AG09309 (cell line): Measurements from ENCODE around the gene ABLIM2.

Experiments used
- DNase-seq: peaks from one replicate; pipeline ENCODE4 v3.0.0-alpha.2; 2010; ENCODE audit warnings: low read depth
- H3K4me3 ChIP-seq: 2 replicates; pipeline ENCODE4 v1.5.1; 2011; ENCODE audit warnings: mild to moderate bottlenecking, low read depth, low read length, moderate library complexity; ENCODE audit not compliant: control insufficient read depth
- CTCF ChIP-seq: IDR thresholded peaks from 2 replicates; pipeline ENCODE4 v1.5.1; 2011; ENCODE audit warnings: mild to moderate bottlenecking, low read depth, low read length, inconsistent platforms; ENCODE audit not compliant: insufficient read depth, control insufficient read depth; ENCODE audit errors: missing control alignments

The ABLIM2 gene

GRCh38 chr4:8153441-8153840 lies 5.2 kb downstream of the ABLIM2 start:
- DNase-seq, result no peak
- TF ChIP-seq CTCF, result no peak
- H3K4me3 ChIP-seq, result no peak overlapping the region

GRCh38 chr4:8152865-8153257 lies 5.8 kb downstream of the ABLIM2 start:
- H3K4me3 ChIP-seq, result no peak overlapping the region
- no peak for TF ChIP-seq CTCF
- DNase-seq, result no peak

GRCh38 chr4:8152090-8152864 lies 6.3 kb downstream of the ABLIM2 start:
- H3K4me3 ChIP-seq, result no peak overlapping the region
- DNase-seq, result no peak
- no peak for TF ChIP-seq CTCF

- TF ChIP-seq CTCF, result no peak
- no peak for DNase-seq
- no peak overlapping the region for H3K4me3 ChIP-seq
These were observed 7.4 kb downstream of the ABLIM2 start for GRCh38 chr4:8151165-8151650.

- TF ChIP-seq CTCF, result no peak
- H3K4me3 ChIP-seq, result no peak overlapping the region
- DNase-seq, result no peak
These were observed 8.2 kb downstream of the ABLIM2 start for GRCh38 chr4:8150152-8151090.

- DNase-seq, result no peak
- no peak overlapping the region for H3K4me3 ChIP-seq
- TF ChIP-seq CTCF, result no peak
These were observed 8.9 kb downstream of the ABLIM2 start for GRCh38 chr4:8149664-8150063.
